Colonic mucosa (tissue), 4 donors: Measurements from ENCODE around the gene AMER2. TPM values are rescaled to one million over a fixed set of nuclear protein-coding genes. Genes with fewer than 3 reads are reported as not detected.

ENCODE experiments used
- DNase-seq: peaks from one replicate; pipeline ENCODE4 v3.0.0-alpha.2; 2020
- H3K27ac ChIP-seq: fragments of 200-600 bp; one replicate; pipeline ENCODE4 v1.8.0; 2021
- H3K27me3 ChIP-seq: fragments of 200-600 bp; one replicate; pipeline ENCODE4 v1.8.0; 2021
- H3K36me3 ChIP-seq: fragments of 200-600 bp; one replicate; pipeline ENCODE4 v1.8.0; 2021
- H3K4me1 ChIP-seq: fragments of 200-600 bp; one replicate; pipeline ENCODE4 v1.8.0; 2021; ENCODE audit warnings: mild to moderate bottlenecking
- H3K4me3 ChIP-seq: fragments of 200-600 bp; one replicate; pipeline ENCODE4 v1.8.0; 2021
- H3K9ac ChIP-seq, 2 donors: one replicate each; pipeline ENCODE4 v1.7.0; 2013; ENCODE audit warnings: control low read depth in 2 of 2, low read depth in 2 of 2, low read length in 2 of 2
- H3K9me3 ChIP-seq: fragments of 200-600 bp; one replicate; pipeline ENCODE4 v1.8.0; 2021
- intact Hi-C: fragments of 100-400 bp; cut with DNase I; formaldehyde crosslinking; loops from one replicate; pipeline ENCODE4 v1.14.1; 2022
- total RNA-seq, 2 donors: library from RNA; stranded (reverse); fragmentation: NEBNext Ultra II Directional in 1 of 2; extraction: Animal tissue kit (Norgen Biotek cat#: 25700) in 1 of 2; gene quantifications; one replicate each; pipeline ENCODE4 v1.2.1, GENCODE V29; 2021
- TF ChIP-seq, protein P1 (sequence below): fragments of 200-600 bp; IDR thresholded peaks from one replicate; pipeline ENCODE4 v1.8.0; 2022; ENCODE audit warnings: antibody characterized with exemption, mild to moderate bottlenecking
- donor health status: healthy.
- donor health status: DM: no; HTN: no; CAD: no.
- donor health status: DM: no; HTN: no; CAD: no.

AMER2 gene
- total RNA-seq, 2 donors from 2014 or later = 0.08 TPM; not detected in 1

DNA sequence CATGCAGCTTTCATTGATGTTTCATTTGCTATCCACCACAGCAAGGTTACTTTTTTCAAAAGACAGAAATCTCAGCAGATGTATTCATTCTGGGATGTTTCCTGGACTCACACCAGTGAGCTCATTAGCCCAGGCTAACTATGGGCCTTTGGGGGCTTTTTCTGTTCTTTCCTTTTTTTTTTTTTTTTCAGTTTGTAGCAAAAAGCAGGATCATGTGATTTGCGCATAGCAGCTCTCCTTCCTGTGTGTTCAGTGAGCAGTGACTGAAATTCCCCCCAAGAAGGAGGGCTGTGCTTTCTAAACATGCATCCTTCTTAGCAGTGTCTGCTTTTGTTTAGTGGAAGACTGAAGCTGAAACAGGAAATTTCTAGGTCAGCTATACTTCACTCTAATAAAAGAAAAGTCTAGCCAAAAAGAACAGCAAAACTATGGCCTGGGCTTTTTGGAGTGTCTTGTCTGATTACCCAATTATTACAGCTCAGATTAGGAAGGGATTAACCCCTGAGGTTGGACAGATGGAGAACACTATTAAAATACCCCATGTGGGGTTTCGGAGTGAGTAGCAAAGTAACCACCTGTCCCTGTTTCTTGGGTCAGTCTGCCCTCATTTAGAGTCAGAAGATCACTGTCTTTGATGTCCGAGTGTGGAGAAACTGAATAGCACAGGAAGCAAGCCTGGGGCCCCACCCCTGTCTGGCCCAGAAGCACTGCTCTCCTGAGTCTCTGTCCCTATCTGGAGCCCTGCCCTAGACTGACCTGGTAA, 8.9 kb upstream of the AMER2 start:
- H3K4me1 ChIP-seq = no peaks in the 10 kb centered on the region
- H3K27me3 ChIP-seq = no peaks in the 10 kb centered on the region
- no peaks in the 10 kb centered on the region for H3K36me3 ChIP-seq
- no peak overlapping the region for H3K27ac ChIP-seq
- no peak overlapping the region for H3K4me3 ChIP-seq
- intact Hi-C loops = no loop called here
- TF ChIP-seq, protein P1, sequence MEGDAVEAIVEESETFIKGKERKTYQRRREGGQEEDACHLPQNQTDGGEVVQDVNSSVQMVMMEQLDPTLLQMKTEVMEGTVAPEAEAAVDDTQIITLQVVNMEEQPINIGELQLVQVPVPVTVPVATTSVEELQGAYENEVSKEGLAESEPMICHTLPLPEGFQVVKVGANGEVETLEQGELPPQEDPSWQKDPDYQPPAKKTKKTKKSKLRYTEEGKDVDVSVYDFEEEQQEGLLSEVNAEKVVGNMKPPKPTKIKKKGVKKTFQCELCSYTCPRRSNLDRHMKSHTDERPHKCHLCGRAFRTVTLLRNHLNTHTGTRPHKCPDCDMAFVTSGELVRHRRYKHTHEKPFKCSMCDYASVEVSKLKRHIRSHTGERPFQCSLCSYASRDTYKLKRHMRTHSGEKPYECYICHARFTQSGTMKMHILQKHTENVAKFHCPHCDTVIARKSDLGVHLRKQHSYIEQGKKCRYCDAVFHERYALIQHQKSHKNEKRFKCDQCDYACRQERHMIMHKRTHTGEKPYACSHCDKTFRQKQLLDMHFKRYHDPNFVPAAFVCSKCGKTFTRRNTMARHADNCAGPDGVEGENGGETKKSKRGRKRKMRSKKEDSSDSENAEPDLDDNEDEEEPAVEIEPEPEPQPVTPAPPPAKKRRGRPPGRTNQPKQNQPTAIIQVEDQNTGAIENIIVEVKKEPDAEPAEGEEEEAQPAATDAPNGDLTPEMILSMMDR = no peak
- H3K9ac ChIP-seq = no peak overlapping the region
- no peak for DNase-seq
- no peaks in the 10 kb centered on the region for H3K9me3 ChIP-seq

DNA sequence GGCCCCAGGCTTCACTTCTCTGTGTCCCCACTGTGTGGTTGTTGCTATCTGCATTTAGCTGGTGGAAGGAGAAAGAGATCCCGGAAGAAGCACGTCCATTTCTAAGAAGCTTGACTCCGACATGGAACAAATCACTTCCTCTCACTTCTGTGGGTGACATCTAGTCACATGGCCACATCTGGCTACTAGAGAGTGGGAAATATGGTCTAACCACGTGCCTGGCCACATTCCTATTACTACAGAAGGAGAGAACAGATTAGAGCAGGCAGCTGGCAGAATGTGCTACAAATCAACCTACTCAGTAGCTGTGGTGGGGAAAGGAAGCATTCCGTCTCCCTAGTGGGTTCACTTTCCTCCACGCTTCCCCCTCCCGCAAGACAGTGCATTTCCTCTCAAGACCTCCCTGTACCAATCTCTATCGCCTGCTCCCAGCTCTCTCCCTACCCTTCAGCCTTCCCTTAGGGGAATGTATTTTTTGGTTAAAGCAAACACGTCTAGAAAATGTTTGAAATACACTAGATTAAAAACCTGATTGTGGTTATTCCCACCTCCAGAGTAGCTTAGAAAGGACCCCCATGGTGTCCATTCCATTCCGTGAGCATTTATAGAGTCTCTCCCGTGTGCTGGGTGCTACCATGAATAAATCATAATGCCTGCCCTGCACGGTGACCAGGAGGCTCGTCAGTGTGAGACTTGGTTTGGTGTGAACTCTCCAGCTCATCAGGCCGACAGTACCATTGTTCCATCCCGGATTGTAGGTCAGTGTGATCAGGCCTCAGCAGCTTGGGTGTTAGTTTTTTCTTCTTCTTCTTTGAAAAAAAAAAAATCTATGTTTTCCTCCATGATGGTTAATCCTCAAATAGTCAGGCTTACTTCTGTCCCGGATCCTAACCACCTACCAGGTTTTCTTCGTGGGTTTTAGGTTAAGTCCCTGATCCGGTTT, 8.0 kb upstream of the AMER2 start:
- Histone ChIP-seq H3K4me1 (no peaks in the 10 kb centered on the region), H3K27ac (no peak overlapping the region), H3K36me3 (no peaks in the 10 kb centered on the region), H3K4me3 (no peak overlapping the region), H3K9me3 (no peaks in the 10 kb centered on the region), H3K27me3 (no peaks in the 10 kb centered on the region), H3K9ac (no peak overlapping the region)
- intact Hi-C loops = no loop called here
- TF ChIP-seq, protein P1 = no peak
- no peak for DNase-seq

DNA sequence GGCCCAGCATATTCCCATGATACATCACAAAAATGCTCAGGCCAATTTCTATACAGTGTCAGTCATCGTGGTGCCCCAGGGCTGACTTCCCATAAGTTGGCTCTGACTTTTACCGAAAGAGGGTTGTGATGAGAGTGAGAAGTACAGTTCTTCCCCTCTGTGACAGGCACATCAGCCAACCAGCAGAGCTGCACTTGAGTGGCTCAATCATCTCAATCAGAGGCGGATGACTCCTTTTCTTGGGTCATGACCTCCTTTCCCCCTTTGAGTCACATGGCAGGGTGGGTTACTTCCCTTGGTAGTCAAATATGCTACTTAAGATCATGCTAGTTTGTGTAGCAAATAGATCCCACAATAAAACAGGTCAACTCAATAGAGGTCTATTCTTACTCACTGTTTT, 6.9 kb upstream of the AMER2 start:
- no peaks in the 10 kb centered on the region for H3K4me1 ChIP-seq
- H3K9ac ChIP-seq = no peak overlapping the region
- no peaks in the 10 kb centered on the region for H3K9me3 ChIP-seq
- intact Hi-C loops = no loop called here
- H3K36me3 ChIP-seq = no peaks in the 10 kb centered on the region
- no peak overlapping the region for H3K27ac ChIP-seq
- TF ChIP-seq, protein P1 = no peak
- DNase-seq = no peak
- no peak overlapping the region for H3K4me3 ChIP-seq
- H3K27me3 ChIP-seq = no peaks in the 10 kb centered on the region

DNA sequence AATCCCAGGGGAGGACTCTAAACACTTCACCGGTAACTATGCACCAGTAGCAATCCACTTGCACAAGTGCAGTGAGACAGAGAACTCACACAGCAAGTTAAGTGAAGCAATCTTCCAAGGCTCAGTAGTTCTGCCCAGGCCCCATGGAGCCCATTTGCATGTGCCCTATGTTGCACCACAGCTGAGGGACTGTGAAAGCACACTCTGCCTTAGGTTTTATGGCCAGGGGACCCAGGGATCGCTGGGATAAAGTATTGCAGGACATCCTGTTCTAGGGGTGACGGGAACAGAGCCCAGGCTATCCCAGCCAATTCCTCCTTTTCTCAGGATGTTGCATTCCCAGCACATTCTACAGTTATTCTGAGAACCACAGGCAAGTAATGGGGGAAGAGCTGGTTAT, 6.0 kb upstream of the AMER2 start:
- no peaks in the 10 kb centered on the region for H3K36me3 ChIP-seq
- H3K4me1 ChIP-seq = no peaks in the 10 kb centered on the region
- no peaks in the 10 kb centered on the region for H3K9me3 ChIP-seq
- no peak for DNase-seq
- peaks cover 4% of the 10 kb centered on the region for H3K27me3 ChIP-seq
- H3K4me3 ChIP-seq = no peak overlapping the region
- H3K9ac ChIP-seq = no peak overlapping the region
- H3K27ac ChIP-seq = no peak overlapping the region
- intact Hi-C loops = no loop called here
- TF ChIP-seq, protein P1 = no peak

DNA sequence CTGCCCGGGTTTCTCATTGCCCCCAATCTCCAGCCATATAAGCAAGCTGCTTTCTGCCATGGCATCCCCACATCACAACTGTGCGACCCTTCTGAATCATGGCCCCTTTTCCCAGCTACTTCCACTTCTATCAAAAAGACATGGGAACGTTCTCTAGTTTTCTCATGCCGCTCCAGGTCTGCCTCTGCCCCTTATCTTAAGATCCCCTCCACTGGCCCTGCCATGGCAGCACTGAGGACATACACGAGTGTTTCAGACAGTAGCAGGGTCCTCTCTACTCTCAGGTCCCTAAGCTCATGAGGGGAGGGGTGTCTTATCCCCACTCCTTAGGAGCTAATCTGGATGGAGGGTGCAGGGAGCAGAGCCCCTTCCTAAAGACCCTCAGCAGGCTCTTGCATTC, 5.5 kb upstream of the AMER2 start:
- intact Hi-C loops = no loop called here
- H3K9ac ChIP-seq = no peak overlapping the region
- no peaks in the 10 kb centered on the region for H3K4me1 ChIP-seq
- no peaks in the 10 kb centered on the region for H3K36me3 ChIP-seq
- no peaks in the 10 kb centered on the region for H3K9me3 ChIP-seq
- H3K27ac ChIP-seq = no peak overlapping the region
- TF ChIP-seq, protein P1 = no peak
- DNase-seq = no peak
- peaks cover 5% of the 10 kb centered on the region for H3K27me3 ChIP-seq
- H3K4me3 ChIP-seq = no peak overlapping the region
